Lung microvascular endothelial cell (primary cell): Measurements from ENCODE around the gene SLC26A3. TPM values are rescaled to one million over a fixed set of nuclear protein-coding genes. Genes with fewer than 3 reads are reported as not detected.
A peak's percentile ranks its signal among the peaks of the same experiment; 100 is the strongest.

ENCODE experiments used
- DNase-seq, 2 donors: peaks; one replicate each; pipeline versions ENCODE4 v3.0.0 to v3.0.0-alpha.2; 2010; ENCODE audit warnings: low read depth in 2 of 2
- total RNA-seq: library from RNA; depleted of rRNA; stranded (reverse); fragments of >200 nt; gene quantifications from 2 replicates; pipeline ENCODE4 v1.2.1, GENCODE V29; 2014

SLC26A3 gene
- total RNA-seq, 1 donor from 2014 or later = not detected

DNA sequence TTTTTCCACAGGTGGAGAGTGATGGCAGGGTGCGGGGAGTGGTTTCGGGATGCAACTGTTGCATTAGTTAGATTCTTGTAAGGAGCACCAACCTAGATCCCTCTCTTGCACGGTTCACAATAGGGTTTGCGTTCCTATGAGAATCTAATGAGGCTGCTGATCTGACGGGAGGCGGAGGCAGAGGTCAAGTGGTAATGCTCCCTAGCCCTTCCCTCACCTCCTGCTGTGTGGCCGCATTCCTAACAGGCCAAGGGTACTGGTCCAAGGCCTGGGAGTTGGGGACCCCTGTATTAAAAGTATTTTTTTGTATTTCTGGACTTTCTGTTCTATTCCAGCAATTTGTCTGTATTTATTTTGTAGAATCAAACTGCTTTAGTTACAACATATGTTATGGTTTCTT lies 51.9 kb downstream of the SLC26A3 start:
- no peak for DNase-seq

DNA sequence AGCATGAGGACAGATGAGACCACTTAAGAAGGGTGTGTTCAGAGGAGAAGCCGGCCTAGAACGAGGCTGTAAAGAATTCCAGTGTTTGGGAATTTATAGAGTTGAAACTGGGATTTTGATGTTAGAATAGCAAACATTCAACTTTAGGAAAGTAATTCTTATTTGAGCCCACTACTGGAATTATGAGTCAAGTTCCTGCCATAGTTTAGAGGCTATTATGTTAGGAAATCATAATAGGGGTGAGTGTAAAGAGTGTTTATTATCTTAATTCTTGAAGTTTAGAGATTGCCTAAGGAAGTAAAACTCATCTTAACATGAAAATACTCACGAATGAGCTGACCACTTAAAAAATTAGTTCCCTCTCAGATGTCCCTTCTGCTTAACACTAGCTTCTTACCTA lies 57.0 kb downstream of the SLC26A3 start:
- peak in 1 of 2 donors; percentile 52 for DNase-seq

DNA sequence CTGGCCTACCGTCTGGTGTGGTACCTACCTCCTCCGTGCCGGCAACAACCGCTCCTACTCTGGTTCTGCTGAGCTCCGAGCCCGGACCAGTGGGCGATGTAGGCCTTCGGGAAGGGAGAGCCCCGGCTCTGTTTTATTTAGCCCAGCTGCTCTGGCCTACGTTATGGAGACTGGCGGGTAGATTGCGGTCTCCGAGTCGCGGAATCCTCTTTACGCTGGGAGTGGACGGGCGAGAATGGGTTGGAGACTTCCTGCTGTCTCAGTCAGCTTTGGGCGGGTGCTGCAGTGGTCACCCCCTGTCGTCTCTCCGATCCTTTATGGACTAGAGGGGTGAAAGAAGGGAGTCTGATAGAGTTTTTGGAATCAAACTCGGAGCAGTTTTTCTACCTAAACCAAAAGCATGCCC lies 58.7 kb downstream of the SLC26A3 start:
- no peak for DNase-seq

DNA sequence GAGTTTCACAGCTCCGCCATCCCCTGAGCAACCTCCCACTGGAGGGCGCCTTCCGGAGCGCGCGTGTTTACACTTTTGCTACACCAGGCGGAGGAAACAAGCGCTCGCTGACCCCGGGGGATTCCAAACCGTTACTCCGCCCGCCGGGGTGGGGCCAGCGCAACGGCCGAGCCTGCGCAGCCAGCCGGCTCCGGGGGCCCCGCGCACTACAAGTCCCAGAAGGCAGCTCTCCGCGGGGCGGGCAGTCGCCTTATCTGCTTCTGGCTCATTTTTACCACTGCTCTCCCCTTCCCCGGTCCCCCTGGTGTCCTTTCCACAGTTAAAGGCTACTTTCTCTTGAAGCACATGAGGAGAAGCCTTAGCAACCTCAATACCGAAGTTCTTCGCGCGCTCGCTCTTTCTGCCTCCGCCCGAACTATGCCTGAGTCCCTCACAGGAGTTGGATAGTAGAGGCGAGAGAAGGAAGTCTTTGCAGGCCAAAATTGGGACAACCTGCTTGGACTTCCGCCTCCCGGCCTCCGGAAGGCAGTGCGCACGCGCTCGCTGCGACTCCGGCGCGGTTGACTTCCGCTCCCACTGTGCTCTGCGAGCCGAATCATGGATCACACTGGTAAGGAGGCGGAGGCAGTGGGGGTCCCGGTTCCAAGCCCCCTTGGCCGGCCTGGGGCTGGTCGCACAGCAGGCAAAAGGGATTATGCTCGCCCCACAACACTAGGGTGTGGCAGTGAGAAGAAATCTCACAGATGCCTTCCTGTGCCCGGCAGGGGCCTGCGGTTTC lies 59.3 kb downstream of the SLC26A3 start, which contains the start of gene CBLL1:
CBLL1 (plus strand) TSS at position 576 of the 778 bp plus-strand sequence; CDS start at position 598, 22 bp downstream.
- DNase-seq = peak; percentile 97

DNA sequence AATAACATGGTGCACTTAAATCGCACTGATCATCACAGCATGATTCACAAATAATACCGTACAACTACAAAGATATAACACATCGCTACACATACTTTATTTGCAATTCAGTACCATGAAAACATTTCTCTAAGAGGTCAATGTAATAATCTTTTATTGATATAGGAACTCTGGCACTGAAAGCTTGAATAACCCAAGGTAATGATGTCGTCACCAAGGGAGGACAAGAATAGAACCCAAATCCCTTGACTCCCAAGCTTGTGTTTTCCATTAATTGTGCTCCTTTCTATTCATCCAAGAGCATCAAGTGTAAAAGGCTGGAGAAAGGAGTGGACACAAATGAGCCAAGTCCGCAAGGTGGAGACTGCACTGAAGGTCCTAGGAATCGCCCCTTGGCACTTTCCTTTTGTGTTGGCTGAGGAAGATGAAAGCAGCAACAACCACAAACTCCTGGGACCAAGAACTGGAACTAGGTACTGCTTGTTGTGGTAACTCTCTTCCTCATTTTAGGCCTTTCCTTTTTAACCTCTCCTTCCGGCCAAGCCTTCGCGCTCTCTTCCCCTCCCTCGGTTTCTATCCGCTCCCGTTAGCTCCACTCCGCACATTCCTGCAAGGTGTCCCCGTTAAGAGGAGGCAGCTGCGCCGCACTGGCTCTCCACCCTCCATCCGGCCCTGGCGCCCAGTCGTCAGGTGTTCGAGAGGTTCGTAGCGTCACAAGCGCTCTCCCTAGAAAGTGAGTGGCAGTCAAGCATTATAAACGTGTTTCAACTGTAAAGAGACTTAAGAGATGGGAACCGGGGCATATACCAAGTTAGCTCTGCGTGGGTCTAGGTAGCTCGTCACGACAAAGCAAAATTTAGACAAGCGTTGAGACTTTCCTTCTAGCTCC lies 60.1 kb downstream of the SLC26A3 start:
- no peak for DNase-seq

DNA sequence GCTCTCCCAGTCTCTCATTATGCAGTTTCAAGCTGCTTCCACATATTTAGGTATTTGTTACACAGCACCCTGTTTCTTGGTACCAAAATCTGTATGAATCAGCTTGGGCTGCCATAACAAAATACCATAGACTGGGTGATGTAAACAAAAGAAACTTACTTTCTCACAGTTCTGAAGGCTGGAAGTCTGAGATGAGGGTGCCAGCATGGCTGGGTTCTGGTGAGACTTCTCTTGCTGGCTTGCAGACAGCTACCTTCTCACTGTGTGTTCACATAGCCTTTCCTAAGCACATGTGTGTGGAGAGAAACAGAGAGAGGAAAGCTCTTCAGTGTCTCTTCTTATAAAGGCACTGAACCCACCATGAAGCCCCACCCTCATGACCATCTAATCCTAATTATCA lies 74.7 kb downstream of the SLC26A3 start:
- no peak for DNase-seq

DNA sequence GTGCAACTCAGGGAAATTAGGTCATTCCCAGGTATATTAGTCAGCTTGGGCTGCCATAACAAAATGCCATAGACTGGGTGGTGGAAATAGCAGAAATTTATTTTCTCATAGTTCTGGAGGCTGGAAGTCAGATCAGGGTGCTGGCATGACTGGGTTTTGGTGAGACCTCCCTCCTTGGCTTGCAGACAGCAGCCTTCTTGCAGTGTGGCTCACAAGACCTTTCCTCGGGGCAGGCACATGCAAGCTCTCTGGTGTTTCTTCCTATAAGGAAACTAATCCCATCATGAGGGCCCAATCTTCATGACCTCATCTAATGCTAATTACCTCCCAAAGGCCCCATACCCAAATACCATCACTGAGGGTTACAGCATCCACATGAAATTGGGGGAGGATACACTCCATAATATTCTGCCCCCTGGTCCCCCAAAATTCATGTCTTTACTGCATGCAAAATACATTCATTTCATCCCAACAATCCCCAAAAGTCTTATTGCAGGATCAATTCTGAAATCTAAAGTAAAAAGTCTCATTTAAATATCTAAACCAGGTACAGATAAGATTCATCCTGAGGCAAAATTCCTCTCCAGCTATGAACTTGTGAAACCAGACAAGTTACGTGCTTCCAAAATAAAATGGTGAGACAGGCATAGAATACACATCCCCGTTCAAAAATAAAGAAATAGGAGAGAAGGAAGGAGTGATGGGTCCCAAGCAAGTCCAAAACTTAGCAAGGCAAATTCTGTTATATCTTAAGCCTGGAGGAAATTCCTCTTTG lies 76.5 kb downstream of the SLC26A3 start:
- DNase-seq = no peak

DNA sequence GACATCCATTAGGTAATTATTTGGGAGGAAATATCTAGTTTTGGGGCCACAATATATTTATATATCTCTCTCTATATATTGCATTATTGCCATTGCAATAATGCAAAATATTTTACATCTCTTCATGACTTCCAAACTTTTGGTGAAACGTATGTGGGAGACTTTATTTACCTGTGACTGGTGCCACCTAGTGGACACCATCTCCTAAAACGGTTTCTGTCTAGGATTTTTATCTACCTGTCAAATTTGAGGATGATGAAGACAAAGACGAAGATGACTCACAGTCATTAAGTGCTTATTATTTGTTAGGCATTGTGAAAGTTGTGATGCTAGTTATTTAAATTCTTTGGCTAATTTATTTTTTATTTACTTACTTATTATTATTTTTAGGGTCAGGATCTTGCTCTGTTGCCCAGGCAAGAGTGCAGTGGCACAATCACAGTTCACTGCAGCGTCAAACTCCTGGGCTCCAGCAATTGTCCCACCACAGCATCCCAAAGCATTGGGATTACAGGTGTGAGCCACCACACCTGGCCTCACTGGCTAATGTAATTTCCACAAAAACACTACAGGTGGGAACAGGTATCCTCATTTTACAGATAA lies 77.8 kb downstream of the SLC26A3 start:
- DNase-seq = peak; percentile 78 to 87

DNA sequence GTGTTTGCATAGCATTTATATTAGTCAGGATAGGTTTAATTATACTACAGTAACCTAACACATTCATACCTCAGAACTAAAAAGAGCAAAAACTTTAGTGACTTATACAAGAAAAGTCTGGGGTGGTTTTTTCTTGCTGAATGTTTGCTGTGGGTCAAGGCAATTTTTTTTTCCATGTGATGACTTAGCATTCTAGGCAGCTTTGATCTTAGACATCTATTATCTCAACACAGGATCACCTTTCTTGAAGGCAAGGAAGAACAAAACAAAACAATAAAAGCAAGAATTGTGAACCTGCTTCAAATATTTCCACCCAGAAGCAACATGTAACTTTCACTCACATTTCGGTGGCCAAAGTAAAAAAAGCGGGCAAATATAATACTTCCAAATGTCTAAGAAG lies 79.8 kb downstream of the SLC26A3 start:
- DNase-seq = no peak

DNA sequence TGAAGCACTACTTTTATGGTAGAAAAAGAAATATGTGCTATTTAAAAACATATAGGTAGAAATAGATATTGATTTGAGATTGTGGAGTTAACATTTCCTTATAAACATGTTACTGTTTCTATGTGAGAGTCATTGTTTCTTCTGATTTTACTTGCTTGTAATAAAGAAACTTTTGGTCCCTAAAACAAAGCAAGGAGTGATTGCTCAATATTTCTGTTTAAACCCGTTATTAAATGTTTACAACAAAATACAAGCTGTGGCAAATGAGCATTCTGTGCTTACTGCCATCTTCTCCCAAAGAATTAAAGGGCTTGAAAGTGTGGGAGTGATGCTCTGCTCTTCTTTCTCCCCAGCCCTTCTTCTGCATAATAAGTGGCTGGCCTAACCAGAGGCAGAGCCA lies 81.7 kb downstream of the SLC26A3 start:
- no peak for DNase-seq

DNA sequence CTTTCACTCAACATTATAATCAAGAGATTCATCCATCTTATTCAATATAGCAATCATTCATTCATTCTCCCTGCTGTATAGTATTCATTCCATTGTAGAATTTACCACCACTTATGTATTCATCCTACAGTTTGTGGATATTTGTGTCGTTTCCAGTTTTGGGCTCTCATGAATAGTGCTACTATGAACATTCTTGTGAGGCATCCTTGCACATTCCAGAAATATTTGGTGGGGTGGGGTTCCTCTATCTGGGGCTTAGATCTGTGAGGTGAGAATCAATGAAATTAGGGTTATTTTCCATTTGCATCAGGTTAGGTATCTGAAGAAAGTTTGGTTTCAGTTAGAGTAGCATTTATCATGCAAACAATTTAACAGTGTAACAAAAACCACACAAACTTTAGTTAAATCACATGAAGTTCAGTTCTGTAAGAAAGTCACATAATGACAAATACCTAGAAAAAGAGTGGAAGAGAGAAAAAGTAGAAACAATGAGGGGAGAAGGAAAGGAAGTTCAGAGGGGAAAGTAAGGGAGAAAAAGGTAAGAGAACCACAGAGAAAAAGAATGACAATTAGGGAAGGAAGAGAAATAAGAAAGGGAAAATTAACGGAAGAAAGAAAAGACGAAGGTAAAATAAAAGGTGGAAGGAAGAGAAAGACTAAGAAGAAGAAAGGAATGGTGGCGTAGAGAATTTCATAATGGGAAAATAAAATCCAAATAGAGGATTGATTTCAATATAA lies 84.4 kb downstream of the SLC26A3 start:
- DNase-seq = no peak

DNA sequence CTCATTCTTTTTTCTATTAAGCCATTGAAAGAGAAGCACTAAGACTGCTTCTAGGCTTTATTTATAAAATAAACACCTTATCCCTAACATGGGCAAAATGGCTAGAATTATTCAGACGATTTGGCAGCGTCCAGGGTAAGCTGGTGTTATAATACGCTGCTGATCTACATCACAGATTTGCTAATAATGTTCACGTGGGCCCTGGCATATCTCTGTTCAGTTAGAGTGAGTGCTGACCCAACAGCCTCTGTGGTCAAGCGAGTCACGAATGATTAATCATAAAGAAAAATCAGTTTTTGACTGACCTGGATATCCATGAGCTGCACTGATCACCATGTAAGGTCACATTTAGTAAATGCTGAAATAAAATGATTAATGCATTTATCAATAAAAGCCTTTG lies 87.5 kb downstream of the SLC26A3 start:
- DNase-seq = peak in 1 of 2 donors; percentile 14

Other genes with a start within 250 kb of the SLC26A3 start
- 15.7 and 19.6 TPM in 2 replicates for gene COG5, start 239.3 kb downstream of the SLC26A3 start, total RNA-seq
- 3.2 and 3.5 TPM in 2 replicates for gene DUS4L, start 239.3 kb downstream of the SLC26A3 start, total RNA-seq
- 55.8 and 69.6 TPM in 2 replicates for gene BCAP29, start 223.0 kb downstream of the SLC26A3 start, total RNA-seq
- 6.5 and 9.8 TPM in 2 replicates for gene SLC26A4, start 142.4 kb downstream of the SLC26A3 start, total RNA-seq
- 11.7 and 12.6 TPM in 2 replicates for gene CBLL1, start 59.1 kb downstream of the SLC26A3 start, total RNA-seq
- gene DLD, start 88.0 kb upstream of the SLC26A3 start, total RNA-seq = 39.3 and 43.8 TPM in 2 replicates
- gene LAMB1, start 199.9 kb upstream of the SLC26A3 start, total RNA-seq = 315 and 406 TPM in 2 replicates